ENCODE results near the gene NFKBIE. TPM values are rescaled to one million over a fixed set of nuclear protein-coding genes. Genes with fewer than 3 reads are reported as not detected.

The NFKBIE gene
- total RNA-seq, 2 donors from 2014 or later: 24.1 to 26.1 TPM

- no peaks in the 10 kb centered on the region for H3K4me1 Mint-ChIP-seq (ENCODE audit: low read depth in 2 of 2)
- DNase-seq (ENCODE audit: low spot score) (no peak), ATAC-seq (no peak)
- peaks cover 49 to 69% of the 10 kb centered on the region in 2 donors for H3K27me3 Mint-ChIP-seq
- no peaks in the 10 kb centered on the region for H3K9me3 Mint-ChIP-seq
- no peak overlapping the region for H3K4me3 Mint-ChIP-seq
- no peaks in the 10 kb centered on the region for H3K36me3 Mint-ChIP-seq
- no peak overlapping the region for H3K27ac Mint-ChIP-seq
Measured at GRCh38 chr6:44286747-44287146, 21.4 kb upstream of the NFKBIE start.

- Mint-ChIP-seq H3K4me3 (no peak overlapping the region), H3K9me3 (no peaks in the 10 kb centered on the region), H3K27ac (no peak overlapping the region), H3K27me3 (peaks cover 45 to 64% of the 10 kb centered on the region in 2 donors), H3K36me3 (no peaks in the 10 kb centered on the region), H3K4me1 (ENCODE audit: low read depth in 2 of 2) (no peaks in the 10 kb centered on the region)
- no peak for DNase-seq (ENCODE audit: low spot score)
- no peak for ATAC-seq
Measured at GRCh38 chr6:44286285-44286565, 20.9 kb upstream of the NFKBIE start.

DNA sequence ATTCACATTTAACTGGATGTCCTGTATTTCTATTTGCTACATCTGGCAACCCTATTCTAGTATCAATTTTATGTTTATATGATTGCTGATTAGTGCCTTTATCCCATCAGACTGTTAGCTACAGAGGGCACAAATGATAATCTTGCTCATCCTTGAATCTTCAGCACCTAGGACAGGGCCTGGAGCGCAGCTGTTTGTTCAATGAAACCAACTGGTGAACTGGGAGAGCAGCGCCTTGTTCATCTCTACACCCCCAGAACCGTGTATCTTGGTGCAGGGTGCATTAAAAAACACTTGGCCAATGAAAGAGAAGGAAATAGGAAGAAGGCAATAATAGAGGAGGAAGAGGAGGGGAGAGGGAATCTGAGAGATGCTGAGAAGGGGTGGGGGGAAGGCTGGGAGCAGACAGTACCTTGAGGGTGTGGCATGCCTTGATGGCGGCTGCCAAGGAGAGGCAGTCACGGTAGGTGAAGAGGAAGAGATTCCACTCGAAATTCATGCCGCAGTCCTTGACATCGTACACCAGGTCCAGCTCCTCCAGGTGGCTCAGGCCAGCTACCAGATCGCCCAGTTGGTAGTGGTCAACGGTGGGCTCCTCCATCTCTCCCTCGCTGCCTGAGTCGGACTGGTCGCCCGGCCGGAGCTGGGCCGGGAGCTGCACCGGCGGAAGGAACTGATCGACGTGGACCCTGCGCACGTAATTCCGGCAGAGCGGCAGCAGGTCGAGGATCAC, 20.4 kb upstream of the NFKBIE start:
- H3K27ac Mint-ChIP-seq: no peak overlapping the region
- H3K4me3 Mint-ChIP-seq: no peak overlapping the region
- H3K27me3 Mint-ChIP-seq: peaks cover 45 to 61% of the 10 kb centered on the region in 2 donors
- DNase-seq (ENCODE audit: low spot score): no peak
- no peak for ATAC-seq
- H3K4me1 Mint-ChIP-seq (ENCODE audit: low read depth in 2 of 2): no peaks in the 10 kb centered on the region
- H3K36me3 Mint-ChIP-seq: no peaks in the 10 kb centered on the region
- H3K9me3 Mint-ChIP-seq: no peaks in the 10 kb centered on the region

DNA sequence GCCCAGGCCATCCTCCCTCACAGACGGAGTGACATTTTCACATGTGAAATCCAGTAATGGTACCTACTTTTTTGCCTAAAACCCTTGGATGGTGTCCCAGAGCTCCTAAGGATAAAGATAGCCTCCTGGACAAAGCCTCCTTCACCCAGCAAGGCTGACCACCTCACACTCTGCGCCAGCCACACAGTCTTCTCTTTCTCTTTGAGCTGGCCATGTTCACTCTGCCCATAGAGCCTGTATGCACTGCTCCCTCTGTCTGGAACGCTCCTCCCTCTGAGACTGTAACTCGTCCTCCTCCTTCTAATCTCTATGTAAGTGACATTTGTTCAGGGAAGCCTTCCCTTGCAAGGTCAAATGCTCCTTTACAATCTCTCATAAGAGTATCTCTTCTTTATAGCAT, 19.5 kb upstream of the NFKBIE start:
- no peak for ATAC-seq
- peaks cover 40 to 54% of the 10 kb centered on the region in 2 donors for H3K27me3 Mint-ChIP-seq

DNA sequence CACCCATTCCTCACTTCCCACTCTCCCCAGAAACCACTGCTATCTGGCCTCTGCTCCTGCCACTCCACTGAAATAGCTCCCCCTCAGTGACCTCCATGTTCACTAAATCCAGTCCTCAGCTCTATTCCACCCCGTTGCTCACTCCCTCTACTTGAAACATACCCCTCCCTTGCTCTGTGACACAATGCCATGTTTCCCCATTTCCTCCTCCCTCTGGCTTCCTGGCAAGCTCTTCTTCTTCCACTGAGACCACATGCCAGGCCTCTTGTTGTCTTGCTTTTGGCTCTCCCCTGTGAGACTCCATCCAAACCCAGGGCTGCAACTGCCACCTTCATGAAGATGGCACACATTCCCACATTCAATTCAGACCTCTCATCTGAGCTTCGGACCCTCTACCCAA, 18.8 kb upstream of the NFKBIE start:
- H3K27ac Mint-ChIP-seq: no peak overlapping the region
- peaks cover 39 to 54% of the 10 kb centered on the region in 2 donors for H3K27me3 Mint-ChIP-seq
- ATAC-seq (no peak), DNase-seq (ENCODE audit: low spot score) (no peak)
- H3K4me1 Mint-ChIP-seq (ENCODE audit: low read depth in 2 of 2): no peaks in the 10 kb centered on the region
- no peaks in the 10 kb centered on the region for H3K9me3 Mint-ChIP-seq
- H3K4me3 Mint-ChIP-seq: no peak overlapping the region
- no peaks in the 10 kb centered on the region for H3K36me3 Mint-ChIP-seq

More for the DNA sequence above, 19.5 kb upstream of the NFKBIE start:
- no peak overlapping the region for H3K27ac Mint-ChIP-seq
- H3K9me3 Mint-ChIP-seq: no peaks in the 10 kb centered on the region
- DNase-seq (ENCODE audit: low spot score): no peak
- no peaks in the 10 kb centered on the region for H3K4me1 Mint-ChIP-seq (ENCODE audit: low read depth in 2 of 2)
- no peaks in the 10 kb centered on the region for H3K36me3 Mint-ChIP-seq
- H3K4me3 Mint-ChIP-seq: no peak overlapping the region

GRCh38 chr6:44278774-44279697, 13.7 kb upstream of the NFKBIE start:
- Mint-ChIP-seq H3K27ac (no peak overlapping the region), H3K9me3 (no peaks in the 10 kb centered on the region), H3K4me1 (ENCODE audit: low read depth in 2 of 2) (peaks cover 0 to 7% of the 10 kb centered on the region in 2 donors), H3K36me3 (no peaks in the 10 kb centered on the region), H3K4me3 (no peak overlapping the region), H3K27me3 (peaks cover 40 to 41% of the 10 kb centered on the region in 2 donors)
- ATAC-seq: no peak
- no peak for DNase-seq (ENCODE audit: low spot score)

DNA sequence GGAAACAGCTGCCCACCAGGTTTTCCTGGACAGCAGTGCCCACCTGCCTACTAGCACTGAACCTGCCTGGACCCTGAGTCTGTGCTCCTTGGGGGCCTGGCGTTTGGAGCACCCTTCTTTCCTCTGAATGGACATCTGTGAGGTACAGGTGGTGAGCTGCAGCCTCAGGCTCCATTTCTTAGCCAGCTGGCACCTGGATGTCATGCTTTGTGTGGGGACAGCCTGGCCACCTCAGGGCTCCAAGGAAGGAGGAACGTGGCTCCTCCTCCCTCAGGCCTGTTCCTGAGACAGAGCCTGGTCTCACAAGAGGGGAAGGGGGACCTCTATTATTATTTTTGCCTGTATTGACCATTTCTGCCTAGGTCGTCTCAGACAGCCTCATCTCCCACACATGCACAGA, 13.0 kb upstream of the NFKBIE start:
- no peak overlapping the region for H3K27ac Mint-ChIP-seq
- H3K4me1 Mint-ChIP-seq (ENCODE audit: low read depth in 2 of 2): peaks cover 0 to 7% of the 10 kb centered on the region in 2 donors
- ATAC-seq (no peak), DNase-seq (ENCODE audit: low spot score) (no peak)
- no peaks in the 10 kb centered on the region for H3K36me3 Mint-ChIP-seq
- H3K9me3 Mint-ChIP-seq: no peaks in the 10 kb centered on the region
- H3K4me3 Mint-ChIP-seq: no peak overlapping the region
- peaks cover 34 to 37% of the 10 kb centered on the region in 2 donors for H3K27me3 Mint-ChIP-seq

DNA sequence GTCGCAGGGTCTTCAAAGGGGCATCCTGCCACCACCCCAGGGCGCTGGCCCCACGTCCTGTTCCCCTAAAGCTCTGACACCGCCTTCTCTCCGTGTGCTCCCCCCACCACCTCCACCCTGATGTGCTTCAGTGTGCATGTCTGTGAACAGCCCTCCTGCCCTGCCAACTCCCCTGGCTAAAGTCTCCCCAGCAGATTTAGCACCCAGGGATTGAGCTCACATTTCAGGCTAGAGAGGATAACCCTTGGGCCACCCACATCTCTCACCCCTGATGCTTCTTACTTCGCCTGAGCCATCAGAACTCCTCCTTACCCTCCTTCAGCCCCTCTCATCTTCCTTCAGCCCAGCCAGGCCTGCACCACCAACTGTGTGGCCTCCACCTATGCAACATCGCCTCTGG, 12.4 kb upstream of the NFKBIE start:
- DNase-seq (ENCODE audit: low spot score): no peak
- no peak for ATAC-seq
- Mint-ChIP-seq H3K27ac (no peak overlapping the region), H3K36me3 (no peaks in the 10 kb centered on the region), H3K4me3 (no peak overlapping the region), H3K27me3 (peaks cover 37 to 42% of the 10 kb centered on the region in 2 donors), H3K9me3 (no peaks in the 10 kb centered on the region), H3K4me1 (ENCODE audit: low read depth in 2 of 2) (peaks cover 0 to 7% of the 10 kb centered on the region in 2 donors)

DNA sequence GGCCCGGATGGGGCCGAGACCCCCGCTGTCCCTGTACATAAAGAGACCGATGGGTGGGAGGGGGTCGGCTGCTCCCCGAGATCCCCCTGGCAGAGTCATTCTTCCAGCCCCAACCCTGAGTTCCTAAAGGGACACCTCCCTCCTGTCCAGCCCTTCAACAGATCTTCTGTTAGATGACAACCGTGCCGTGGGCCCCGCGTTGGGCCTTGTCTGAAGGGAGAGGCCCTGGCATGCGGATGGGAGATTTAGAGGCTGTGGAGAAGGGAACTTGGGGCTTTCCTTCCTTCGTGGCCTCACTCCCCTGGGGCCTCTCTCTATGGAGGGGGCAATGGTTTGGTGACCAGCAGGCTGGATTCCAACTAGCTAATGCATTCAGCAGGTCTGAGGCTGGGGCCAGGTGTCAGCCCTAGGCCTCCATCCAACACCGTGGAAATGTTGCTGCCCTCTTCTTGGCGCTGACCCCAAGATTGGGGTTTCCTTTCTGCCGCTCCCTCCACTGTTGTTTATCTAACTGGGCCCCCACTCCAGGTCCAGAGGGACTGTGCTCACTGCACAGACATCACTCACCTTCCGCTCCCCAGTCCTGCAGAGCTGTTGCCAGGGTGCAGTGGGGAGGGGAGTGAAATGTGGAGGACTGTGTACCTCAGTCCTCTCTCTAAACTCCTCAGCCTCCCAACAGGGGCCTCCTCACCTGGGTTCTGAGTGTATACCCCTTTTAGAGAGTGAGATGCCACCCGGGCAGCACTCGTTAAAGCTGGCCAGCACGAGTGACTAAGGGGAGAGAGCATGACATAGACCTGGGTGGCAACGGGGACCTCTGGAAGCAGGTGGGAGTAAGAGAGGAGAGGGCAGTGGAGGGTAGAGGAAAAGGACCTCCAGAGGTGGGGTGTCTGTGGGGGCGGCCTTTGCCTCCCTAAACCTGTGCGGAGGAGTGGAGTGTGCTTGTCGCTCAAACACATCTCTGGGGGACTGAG, 11.6 kb upstream of the NFKBIE start:
- peaks cover 0 to 7% of the 10 kb centered on the region in 2 donors for H3K4me1 Mint-ChIP-seq (ENCODE audit: low read depth in 2 of 2)
- H3K9me3 Mint-ChIP-seq: no peaks in the 10 kb centered on the region
- H3K4me3 Mint-ChIP-seq: no peak overlapping the region
- ATAC-seq (no peak), DNase-seq (ENCODE audit: low spot score) (no peak)
- no peaks in the 10 kb centered on the region for H3K36me3 Mint-ChIP-seq
- no peak overlapping the region for H3K27ac Mint-ChIP-seq
- H3K27me3 Mint-ChIP-seq: peaks cover 43 to 46% of the 10 kb centered on the region in 2 donors

DNA sequence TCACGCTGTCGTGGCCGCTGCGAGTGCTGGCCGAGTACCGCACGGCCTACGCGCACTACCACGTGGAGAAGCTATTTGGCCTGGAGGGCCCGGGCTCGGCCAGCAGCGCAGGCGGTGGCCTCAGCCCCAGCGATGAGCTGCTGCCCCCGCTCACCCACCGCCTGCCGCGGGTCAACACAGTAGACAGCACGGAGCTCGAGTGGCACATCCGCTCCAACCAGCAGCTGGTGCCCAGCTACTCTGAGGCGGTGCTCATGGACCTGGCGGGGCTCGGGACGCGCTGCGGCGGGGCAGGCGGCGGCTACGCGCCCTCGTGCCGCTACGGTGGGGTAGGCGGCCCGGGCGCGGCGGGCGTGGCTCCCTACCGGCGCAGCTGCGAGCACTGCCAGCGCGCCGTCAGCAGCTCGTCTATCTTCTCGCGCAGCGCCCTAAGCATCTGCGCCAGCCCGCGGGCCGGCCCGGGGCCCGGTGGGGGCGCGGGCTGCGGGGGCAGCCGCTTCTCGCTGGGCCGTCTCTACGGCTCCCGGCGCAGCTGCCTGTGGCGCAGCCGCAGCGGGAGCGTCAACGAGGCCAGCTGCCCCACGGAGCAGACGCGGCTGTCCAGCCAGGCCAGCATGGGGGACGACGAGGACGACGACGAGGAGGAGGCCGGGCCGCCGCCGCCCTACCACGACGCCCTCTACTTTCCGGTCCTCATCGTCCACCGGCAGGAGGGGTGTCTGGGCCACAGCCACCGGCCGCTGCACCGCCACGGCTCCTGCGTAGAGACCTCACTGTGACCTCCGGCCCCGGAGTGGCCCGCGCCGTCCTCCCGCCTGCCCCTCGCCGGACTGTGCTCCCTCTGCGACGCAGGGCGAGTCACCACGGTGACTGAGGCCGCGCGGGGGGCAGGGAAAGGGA, 10.6 kb upstream of the NFKBIE start:
- ATAC-seq (peak; percentile 25 to 60), DNase-seq (ENCODE audit: low spot score) (no peak)
- H3K27ac Mint-ChIP-seq: no peak overlapping the region
- peaks cover 51 to 52% of the 10 kb centered on the region in 2 donors for H3K27me3 Mint-ChIP-seq
- H3K4me3 Mint-ChIP-seq: no peak overlapping the region
- no peaks in the 10 kb centered on the region for H3K9me3 Mint-ChIP-seq
- H3K4me1 Mint-ChIP-seq (ENCODE audit: low read depth in 2 of 2): peaks cover 0 to 10% of the 10 kb centered on the region in 2 donors
- H3K36me3 Mint-ChIP-seq: no peaks in the 10 kb centered on the region

- Mint-ChIP-seq H3K9me3 (no peaks in the 10 kb centered on the region), H3K36me3 (no peaks in the 10 kb centered on the region), H3K4me1 (ENCODE audit: low read depth in 2 of 2) (peaks cover 0 to 10% of the 10 kb centered on the region in 2 donors), H3K27me3 (peaks cover 50 to 51% of the 10 kb centered on the region in 2 donors), H3K4me3 (no peak overlapping the region), H3K27ac (no peak overlapping the region)
- no peak for ATAC-seq
- DNase-seq (ENCODE audit: low spot score): no peak
Measured at GRCh38 chr6:44275271-44275748, 10.0 kb upstream of the NFKBIE start.

DNA sequence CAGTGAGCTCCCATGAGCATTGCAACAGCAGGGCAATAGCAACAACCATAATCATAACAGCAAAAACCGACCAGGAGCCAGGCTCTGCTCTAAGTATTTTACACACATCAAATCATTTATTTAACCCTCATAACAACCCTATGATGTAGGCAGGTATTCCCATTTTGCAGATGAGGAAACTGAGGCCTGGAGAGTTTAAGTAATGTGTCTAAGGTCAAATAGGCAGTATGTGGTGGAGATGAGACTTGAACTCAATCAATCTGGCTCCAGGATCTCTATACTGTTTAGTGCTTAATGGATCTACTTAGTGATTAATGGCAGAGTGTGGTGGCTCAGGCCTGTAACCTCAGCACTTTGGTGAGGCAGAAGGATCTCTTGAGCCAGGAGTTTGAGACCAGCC, 8.3 kb upstream of the NFKBIE start:
- Mint-ChIP-seq H3K27me3 (peaks cover 54 to 60% of the 10 kb centered on the region in 2 donors), H3K36me3 (no peaks in the 10 kb centered on the region), H3K9me3 (no peaks in the 10 kb centered on the region), H3K4me1 (ENCODE audit: low read depth in 2 of 2) (peaks cover 9 to 18% of the 10 kb centered on the region in 2 donors), H3K27ac (no peak overlapping the region), H3K4me3 (no peak overlapping the region)
- DNase-seq (ENCODE audit: low spot score) (no peak), ATAC-seq (no peak)

Data from natural killer cell treated with Interleukin-12 subunit alpha and Interleukin-12 subunit beta and Interleukin-15 and Interleukin-18, amount 100 ng/mL, for 72 hours (primary cell).